K562 (cell line): Measurements from ENCODE around the gene CD2. TPM values are rescaled to one million over a fixed set of nuclear protein-coding genes. Genes with fewer than 3 reads are reported as not detected.

Source experiments
- ADNP ChIP-seq: fragments of 200-800 bp; sonication (Bioruptor generic); IDR thresholded peaks from 2 replicates; pipeline ENCODE4 v1.6.1; 2016; ENCODE audit warnings: missing genetic modification characterization, missing compliant biosample characterization
- CBX2 ChIP-seq: fragments of 200-600 bp; sonication (generic); IDR thresholded peaks from one replicate; pipeline ENCODE4 v1.6.1; 2012; ENCODE audit warnings: mild to moderate bottlenecking, low read length, inconsistent platforms; ENCODE audit not compliant: insufficient read depth, poor library complexity, severe bottlenecking
- CGGBP1 ChIP-seq: fragments of 250-450 bp; sonication (Bioruptor Pico); IDR thresholded peaks from 2 replicates; pipeline ENCODE4 v1.9.0; 2021; ENCODE audit warnings: mild to moderate bottlenecking
- FOXP4 ChIP-seq: sonication (generic); formaldehyde crosslinking; IDR thresholded peaks from 2 replicates; pipeline ENCODE4 v1.8.0; 2022; ENCODE audit warnings: mild to moderate bottlenecking, missing genetic modification reagents, borderline replicate concordance
- GTF2F1 ChIP-seq: IDR thresholded peaks from 2 replicates; pipeline ENCODE4 v1.6.1; 2011; ENCODE audit warnings: low read depth, low read length, improper control_type of control experiment
- MBD1 ChIP-seq: fragments of 250-450 bp; sonication (Bioruptor Pico); IDR thresholded peaks from 2 replicates; pipeline ENCODE4 v1.8.0; 2022; ENCODE audit warnings: inconsistent platforms
- POLR2AphosphoS5 ChIP-seq: IDR thresholded peaks from 2 replicates; pipeline ENCODE4 v1.6.1; 2011; ENCODE audit warnings: mild to moderate bottlenecking, low read depth, low read length, moderate library complexity; ENCODE audit not compliant: control insufficient read depth, insufficient read depth
- PTBP1 ChIP-seq: fragments of 200-400 bp; formaldehyde crosslinking; IDR thresholded peaks from 2 replicates; pipeline ENCODE4 v1.6.1; 2017; ENCODE audit warnings: low read depth, low read length
- SIN3B ChIP-seq: fragments of 450-650 bp; IDR thresholded peaks from 2 replicates; pipeline ENCODE4 v1.6.1; 2017; ENCODE audit warnings: low read depth, mild to moderate bottlenecking, moderate library complexity
- SMAD4 ChIP-seq: fragments of 250-450 bp; sonication (Bioruptor Pico); conservative IDR thresholded peaks from 2 replicates; pipeline ENCODE4 v1.8.0; 2021; ENCODE audit warnings: inconsistent platforms, mild to moderate bottlenecking, moderate library complexity
- SRSF7 ChIP-seq: fragments of 200-400 bp; formaldehyde crosslinking; optimal IDR thresholded peaks from 2 replicates; pipeline ENCODE3; 2017; ENCODE audit warnings: mild to moderate bottlenecking, low read depth, low read length
- TAL1 ChIP-seq: fragments of 450-650 bp; IDR thresholded peaks from 2 replicates; pipeline ENCODE4 v1.6.1; 2016; ENCODE audit warnings: mild to moderate bottlenecking
- ZKSCAN8 ChIP-seq: fragments of 200-800 bp; sonication (Bioruptor generic); IDR thresholded peaks from 2 replicates; pipeline ENCODE4 v1.6.1; 2016; ENCODE audit warnings: missing genetic modification characterization, missing compliant biosample characterization
- ZNF444 ChIP-seq: fragments of 250-450 bp; sonication (Bioruptor Pico); IDR thresholded peaks from 2 replicates; pipeline ENCODE4 v1.4.0; 2020; ENCODE audit warnings: mild to moderate bottlenecking, moderate library complexity
- ZNF561 ChIP-seq: fragments of 450-650 bp; formaldehyde crosslinking; conservative IDR thresholded peaks from 2 replicates; pipeline ENCODE4 v1.4.0; 2020; ENCODE audit warnings: mild to moderate bottlenecking, moderate library complexity
- ZNF609 ChIP-seq: sonication (generic); formaldehyde crosslinking; IDR thresholded peaks from 2 replicates; pipeline ENCODE4 v1.8.1; 2023; ENCODE audit warnings: missing genetic modification reagents, mild to moderate bottlenecking, borderline replicate concordance
- ZNF717 ChIP-seq: fragments of 250-450 bp; sonication (Bioruptor Pico); IDR thresholded peaks from 2 replicates; pipeline ENCODE4 v1.5.0; 2021
- ZSCAN32 ChIP-seq: fragments of 450-650 bp; formaldehyde crosslinking; IDR thresholded peaks from 2 replicates; pipeline ENCODE4 v1.4.0; 2020; ENCODE audit warnings: mild to moderate bottlenecking, moderate library complexity
- polyA plus RNA-seq, 8 experiments: library from polyadenylated mRNA; depleted of rRNA in 4 of 8; stranded (reverse) in 5 of 8; unstranded in 3 of 8; fragments of >200 nt; fragmentation: Nextera tagmentation in 2 of 8; fragmentation: Illumina TruSeq in 1 of 8; extraction: Ambion mirVana in 2 of 8; extraction: Trizol in 1 of 8; gene quantifications; 2 replicates each; pipeline versions ENCODE4 v1.2.1 to v1.2.3, GENCODE V29; 2011 to 2014; ENCODE audit warnings: inconsistent platforms in 1 of 8, missing spikeins in 1 of 8
- total RNA-seq, 7 experiments: library from RNA; depleted of rRNA in 6 of 7; stranded (reverse); fragments of >200 nt in 6 of 7; fragmentation: Illumina TruSeq in 2 of 7; extraction: Trizol in 2 of 7; gene quantifications; 2 replicates each; pipeline versions ENCODE4 v1.2.1 to v1.2.3, GENCODE V29; 2011 to 2021; ENCODE audit warnings: low replicate concordance in 1 of 7
- TF ChIP-seq, protein P1 (sequence below): IDR thresholded peaks from 2 replicates; pipeline ENCODE4 v1.6.1; 2016; ENCODE audit warnings: missing genetic modification characterization, missing compliant biosample characterization

CD2 gene
- total and polyA plus RNA-seq, 9 of the 15 experiments (the other 6 are each of a cell fraction or from before 2014, with no cell fraction given) = 0.07 to 0.16 TPM; not detected in 7

DNA sequence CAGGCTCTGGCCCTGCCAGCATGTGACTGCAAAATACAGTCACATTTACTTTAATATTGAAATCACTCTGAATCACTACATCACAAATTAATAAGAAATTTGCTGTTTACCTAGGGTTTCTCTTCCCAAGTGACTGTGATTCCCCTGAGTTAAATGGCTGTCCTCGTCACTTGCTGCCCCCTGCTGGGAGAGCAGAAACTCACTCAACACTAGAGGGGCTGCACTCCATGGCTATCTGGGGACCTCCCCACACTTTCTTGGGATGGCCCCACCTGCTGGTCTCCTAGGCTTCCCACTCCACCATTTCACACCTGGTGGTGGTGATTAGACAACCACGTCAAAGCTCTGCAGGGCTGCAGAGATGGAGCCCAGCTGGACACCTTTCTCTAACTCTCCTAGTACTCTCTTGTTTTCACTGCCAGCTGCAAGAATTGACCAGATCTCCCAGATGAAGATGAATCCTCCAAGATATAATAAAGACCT lies 63.4 kb downstream of the CD2 start (continued):
- TF ChIP-seq ZNF561 (no peak), CBX2 (no peak), ZKSCAN8 (no peak), GTF2F1 (no peak), ZNF444 (CRISPR knock-in tag) (no peak), SMAD4 (CRISPR knock-in tag) (no peak; the same call in 1 of the 2 replicates), PTBP1 (no peak), CGGBP1 (no peak), ZNF717 (CRISPR knock-in tag) (no peak), ADNP (tag) (no peak), MBD1 (no peak), TAL1 (0 out of 2 replicates have a peak, but pooled peaks have one; percentile 15), POLR2AphosphoS5 (no peak), FOXP4 (CRISPR knock-in tag) (no peak), SIN3B (no peak), SRSF7 (no peak), ZNF609 (CRISPR knock-in tag) (no peak), ZSCAN32 (CRISPR knock-in tag) (no peak)
- TF ChIP-seq, protein P1, sequence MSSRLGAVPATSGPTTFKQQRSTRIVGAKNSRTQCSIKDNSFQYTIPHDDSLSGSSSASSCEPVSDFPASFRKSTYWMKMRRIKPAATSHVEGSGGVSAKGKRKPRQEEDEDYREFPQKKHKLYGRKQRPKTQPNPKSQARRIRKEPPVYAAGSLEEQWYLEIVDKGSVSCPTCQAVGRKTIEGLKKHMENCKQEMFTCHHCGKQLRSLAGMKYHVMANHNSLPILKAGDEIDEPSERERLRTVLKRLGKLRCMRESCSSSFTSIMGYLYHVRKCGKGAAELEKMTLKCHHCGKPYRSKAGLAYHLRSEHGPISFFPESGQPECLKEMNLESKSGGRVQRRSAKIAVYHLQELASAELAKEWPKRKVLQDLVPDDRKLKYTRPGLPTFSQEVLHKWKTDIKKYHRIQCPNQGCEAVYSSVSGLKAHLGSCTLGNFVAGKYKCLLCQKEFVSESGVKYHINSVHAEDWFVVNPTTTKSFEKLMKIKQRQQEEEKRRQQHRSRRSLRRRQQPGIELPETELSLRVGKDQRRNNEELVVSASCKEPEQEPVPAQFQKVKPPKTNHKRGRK = no peak
